UCSD-AML1 (cell line): ENCODE results near the gene EMSY.

ENCODE experiments used
- DNase-seq: peaks from one replicate; lab custom pipeline; 2025; ENCODE audit not compliant: unreplicated experiment; lab: John Stamatoyannopoulos, UW

The EMSY gene

DNA sequence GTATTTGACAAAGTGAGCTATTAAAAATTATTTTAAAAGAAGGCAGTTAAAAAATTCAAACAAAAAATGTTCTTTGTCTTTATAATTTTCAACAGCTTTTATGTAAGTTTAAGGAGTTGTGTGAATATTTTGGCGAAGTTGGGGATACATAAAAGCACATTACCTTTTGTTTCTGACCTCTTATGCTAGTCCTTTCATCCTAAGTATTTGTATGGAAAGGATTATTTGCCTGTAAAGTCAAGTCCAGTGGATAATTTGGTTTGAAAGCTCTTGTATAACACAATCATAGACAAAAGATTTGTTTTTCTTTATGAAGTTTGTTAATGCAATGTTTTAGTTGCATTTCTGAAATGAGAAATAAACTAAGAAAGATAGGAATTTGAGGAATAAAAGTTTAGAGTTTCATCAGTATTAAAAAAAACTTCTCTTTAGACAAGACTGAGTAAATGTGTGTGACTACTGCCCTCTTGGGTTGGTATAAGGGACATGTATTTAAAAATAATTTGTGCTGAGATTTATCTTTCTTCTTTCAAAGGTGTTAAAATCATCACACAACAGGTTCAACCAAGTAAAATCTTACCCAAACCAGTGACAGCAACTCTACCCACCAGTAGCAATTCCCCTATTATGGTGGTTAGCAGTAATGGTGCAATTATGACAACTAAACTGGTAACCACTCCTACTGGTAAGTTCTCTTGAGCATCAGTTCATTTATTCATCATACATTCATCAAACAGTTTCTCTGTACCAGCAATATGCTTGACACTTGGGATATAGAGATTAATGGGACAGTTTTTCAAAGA, 68.2 kb downstream of the EMSY start:
- no peak for DNase-seq

DNA sequence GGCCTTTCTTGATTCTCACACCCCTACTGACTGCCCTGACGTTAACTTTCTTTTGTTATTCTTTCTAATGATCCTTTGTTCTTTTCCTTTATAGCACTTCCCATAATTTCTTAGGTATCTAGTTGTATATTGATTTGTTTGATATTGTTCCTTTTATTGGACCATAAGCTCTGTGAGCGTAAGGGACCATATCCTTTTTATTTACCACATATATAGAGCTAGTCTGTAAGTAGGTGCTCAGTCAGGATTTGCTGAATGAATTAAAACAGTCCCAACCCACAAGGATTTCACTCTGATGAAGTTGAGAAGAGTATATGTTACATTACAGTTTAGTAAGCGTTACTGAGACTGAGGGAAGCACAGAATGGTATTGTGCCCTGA, 68.8 kb downstream of the EMSY start:
- no peak for DNase-seq

DNA sequence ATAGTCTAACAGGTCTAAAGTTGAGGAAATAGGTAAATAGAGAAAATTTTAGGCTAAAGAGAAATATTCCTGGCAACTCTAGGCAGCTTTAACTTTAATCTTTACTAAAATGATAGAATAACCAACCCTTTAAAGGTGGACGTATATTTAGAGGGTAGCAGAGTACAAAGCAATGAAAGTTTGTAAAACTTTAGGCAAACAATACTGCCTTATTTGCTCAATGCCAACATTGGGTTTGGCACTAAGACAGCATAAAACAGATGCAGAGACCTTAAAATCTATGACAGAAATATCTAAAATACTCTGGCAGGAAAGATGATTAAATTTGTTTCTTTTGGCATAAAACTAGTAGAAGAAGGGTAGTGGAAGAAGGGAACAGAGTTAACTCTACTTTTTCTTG, 70.7 kb downstream of the EMSY start:
- no peak for DNase-seq

DNA sequence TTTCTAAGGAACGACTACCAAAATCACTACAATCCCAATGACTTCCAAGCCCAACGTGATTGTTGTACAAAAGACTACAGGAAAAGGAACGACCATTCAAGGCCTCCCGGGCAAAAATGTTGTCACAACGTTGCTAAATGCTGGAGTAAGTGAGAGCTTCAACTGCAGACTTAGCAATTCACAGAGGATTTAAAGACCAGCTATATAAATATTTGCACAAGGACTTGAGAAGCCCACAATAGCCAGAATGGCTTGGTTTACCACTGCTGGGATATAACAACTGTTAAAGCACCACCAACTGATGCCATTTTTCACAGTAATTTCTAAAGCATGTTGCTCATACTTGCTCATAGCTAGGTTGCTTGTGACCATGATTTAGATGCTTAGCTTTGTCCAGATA, 78.3 kb downstream of the EMSY start:
- DNase-seq: no peak

DNA sequence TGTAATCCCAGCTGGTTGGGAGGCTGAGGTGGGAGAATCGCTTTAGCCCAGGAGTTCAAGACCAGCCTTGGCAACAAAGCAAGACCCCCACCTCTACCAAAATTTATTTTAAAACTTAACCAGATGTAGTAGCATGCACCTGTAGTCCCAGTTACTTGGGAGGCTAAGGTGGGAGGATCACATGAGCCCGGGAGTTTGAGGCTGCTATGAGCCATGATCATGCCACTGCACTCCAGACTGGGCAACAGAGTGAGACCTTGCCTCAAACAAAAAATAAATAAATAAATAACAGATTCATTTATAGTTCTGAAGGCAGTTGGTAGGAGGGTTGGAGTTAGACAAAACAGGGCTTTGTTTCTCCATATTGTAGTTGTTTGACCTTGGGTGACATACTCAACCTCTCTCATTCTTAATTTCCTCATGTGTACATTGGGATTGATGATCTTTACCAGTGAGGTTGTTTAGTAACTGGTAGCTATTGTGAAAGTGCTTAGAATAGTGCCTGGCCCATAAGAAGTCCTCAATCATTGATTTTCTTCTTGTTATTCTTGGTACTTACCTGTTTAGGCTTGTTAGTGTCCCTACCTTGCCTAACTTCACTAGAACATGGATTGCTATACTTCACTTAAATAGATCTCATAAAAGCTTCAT, 79.1 kb downstream of the EMSY start:
- DNase-seq: no peak

DNA sequence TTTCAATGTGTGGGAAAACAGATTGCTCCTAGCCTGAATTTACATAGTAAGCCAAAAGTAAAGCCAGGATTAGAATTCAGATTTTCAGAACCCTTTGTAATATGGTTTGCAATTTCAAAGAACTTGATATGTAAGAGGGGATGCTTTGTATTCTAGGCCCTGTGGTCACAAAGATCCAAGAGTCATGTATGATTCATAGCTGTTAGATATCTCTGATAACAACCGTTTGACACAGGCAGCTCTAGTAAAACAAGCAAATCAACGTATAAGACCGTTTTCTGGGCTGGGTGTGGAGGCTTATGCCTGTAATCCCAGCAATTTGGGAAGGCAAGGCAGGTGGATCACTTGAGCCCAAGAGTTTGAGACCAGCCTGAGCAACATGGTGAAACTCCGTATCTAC, 79.6 kb downstream of the EMSY start:
- DNase-seq: no peak

DNA sequence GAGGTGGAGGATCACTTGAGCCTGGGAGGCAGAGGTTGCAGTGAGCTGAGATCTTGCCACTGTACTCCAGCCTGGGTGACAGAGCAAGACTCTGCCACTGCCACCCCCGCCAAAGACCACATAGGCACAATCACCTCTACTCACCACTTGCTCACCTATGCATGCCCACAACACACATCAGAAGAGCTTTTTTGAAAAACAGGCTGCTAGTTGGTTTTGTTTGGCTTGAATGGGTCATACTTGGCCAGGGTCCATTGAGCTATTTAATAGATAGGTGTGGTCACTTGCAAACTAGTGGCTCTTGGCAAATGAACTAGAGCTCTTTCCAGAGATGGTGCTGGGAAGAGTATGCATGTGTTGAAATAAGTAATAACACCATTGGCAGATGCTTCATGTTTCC, 80.1 kb downstream of the EMSY start:
- DNase-seq: no peak

DNA sequence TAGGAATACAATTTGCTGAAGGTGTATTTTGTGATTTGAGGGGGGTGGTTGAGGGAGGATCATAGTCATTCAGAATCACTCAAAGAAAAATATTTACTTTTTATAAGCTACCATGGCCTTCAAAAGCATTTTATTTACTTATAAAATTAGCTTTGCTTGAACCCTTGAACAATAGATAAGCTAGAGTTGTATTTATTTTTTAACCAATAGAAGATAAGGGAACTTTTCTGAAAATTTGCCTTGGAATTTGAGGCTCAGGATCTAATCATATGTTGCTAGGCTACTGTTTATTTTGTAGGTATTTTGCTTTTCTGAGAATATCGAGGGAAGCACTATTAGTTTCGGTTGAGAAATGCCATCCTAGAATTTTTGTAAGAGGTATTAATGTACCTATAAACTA, 82.1 kb downstream of the EMSY start:
- DNase-seq: no peak

DNA sequence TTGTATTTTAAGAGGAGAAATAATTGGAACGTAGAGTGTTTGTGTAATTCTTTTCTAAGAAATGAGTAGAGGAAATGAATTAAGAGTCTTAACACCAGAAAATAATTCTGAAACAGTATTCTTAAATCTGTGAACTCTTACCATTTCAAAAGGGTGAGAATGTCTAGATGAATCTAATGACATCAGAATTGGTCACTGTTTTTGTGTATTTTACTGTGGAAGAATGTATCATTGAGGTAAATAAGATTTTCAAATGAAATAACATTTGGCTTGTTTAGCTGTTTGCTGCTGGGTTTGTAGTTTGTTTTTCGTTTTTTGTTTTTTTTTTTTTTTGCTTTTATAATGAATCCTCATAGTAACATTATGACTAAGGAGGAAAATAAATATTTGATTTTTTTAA, 97.6 kb downstream of the EMSY start:
- no peak for DNase-seq

DNA sequence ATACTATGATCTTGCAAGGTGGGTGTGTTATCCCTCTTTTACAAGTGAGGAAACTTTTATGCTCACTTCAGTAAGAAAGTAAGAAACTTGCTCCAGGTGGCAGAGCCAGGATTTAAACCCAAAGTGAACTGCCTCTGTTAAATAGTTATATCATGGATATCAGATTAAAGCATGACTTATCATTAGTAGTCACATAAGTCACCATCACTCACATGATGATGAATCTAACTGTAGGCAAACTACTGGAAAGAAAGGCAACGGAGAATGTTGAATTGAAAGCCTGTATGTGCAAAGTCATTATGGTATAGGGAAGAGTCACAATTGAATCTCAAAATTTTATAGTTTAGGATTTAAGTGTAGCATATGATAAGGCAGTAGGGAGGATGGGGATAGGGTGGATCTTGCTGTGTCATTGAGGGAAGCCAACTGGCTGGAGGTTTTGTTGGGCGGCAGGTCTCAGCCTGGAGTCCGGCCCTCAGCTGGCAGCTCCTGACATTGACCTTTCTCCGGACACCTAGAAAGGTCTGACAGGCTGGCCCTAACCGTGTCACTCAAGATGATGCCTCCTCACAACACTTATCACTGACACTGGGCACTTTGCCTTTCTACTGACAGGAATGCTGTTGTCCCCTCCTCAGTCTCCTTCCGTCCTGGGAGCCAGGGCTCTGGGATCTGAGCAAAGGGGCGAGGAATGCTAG, 98.3 kb downstream of the EMSY start:
- no peak for DNase-seq

DNA sequence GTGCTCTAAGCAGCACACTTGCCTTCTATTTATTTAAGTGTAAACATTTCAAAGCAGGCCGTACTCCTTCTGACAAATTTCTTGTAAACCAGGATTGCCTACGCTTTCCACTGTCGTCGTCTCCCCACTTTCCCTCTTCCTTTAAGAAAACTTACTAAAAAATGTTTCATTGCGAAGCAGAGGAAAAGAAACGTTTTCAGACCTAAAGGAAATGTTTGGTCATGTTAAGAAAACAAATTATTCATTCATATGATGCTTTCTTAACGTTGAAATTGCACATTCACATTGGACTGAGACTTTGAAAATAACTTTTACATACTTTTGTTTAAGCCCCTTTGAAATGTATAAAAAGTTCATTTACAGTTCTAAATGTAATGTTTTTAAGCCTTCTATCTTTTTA, 106.0 kb downstream of the EMSY start:
- DNase-seq: no peak

DNA sequence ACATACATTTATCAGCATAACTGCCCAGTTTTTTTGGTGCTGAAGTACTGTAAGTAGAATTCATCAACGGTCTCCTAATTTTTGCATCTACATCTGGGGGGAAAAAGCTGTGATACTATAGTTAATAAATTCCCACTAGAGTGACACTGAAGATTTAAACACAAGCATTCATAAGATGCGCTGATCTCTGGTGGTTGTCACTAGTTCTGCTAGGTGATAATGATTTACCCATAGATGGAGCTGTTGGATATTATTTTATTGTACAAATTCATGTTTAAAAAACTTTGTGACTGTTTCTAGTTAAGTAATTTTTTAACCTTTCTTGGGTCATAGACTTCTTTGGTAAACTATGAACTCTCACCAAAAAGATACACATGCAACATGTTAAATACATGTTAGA, 106.6 kb downstream of the EMSY start:
- DNase-seq: no peak

DNA sequence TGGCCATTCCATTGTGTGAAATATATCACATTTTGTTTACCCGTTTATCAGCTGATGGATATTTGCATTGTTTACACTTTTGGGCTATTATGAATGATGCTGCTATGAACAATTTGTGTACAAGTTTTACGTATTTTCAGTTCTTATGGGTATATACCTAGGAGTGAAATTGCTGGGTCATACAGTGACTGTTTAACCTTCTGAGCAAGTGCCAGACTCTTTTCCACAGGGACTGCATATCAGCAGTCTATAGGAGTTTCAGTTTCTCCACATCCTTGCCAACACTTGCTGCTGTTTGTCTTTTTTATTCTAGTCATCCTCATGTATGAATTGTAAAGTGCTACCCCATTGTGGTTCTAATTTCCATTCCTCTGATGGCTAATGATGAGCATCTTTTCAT, 108.2 kb downstream of the EMSY start:
- DNase-seq: no peak

DNA sequence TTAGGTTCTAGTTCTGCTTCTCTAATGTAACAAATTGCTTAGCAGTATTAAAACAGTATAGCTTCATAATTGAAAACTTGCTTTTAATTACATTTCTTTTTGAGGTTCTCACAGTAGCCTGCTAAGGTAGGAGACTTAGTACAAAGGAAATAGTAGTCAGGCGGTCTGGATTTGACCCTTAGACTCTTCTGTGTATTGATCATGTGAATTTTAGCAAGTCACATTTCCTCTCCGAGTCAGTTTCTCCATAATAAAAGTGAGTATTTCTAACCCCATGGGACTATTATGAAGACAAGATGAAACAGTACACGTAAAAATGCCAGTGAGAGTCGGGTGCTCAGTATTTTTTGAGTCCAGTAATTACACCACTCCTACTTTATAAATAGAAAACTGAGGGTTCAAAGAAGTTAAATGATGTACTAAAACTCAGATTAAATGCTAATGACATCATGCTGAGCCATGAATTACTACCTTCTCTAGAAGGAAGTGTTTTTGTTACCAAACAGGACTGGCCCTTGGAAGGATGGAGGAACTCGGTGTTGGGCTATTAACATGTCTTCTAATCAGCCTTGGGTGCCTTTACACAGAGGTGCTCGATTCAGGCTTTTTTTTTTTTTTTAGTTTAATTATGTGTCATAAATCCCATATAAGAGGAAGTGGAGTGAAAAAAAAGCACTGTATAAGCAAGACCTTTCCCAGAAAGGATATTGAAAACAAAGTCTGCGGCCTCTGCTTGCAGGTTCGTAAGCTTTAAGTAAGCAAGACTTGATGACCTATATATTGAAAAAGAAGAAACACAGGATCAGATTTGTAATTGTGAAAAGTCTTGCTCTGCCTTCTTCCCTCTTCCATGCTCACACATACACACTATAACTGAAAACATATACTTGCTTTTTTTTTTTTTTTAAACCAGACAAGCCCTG, 109.0 kb downstream of the EMSY start:
- no peak for DNase-seq

DNA sequence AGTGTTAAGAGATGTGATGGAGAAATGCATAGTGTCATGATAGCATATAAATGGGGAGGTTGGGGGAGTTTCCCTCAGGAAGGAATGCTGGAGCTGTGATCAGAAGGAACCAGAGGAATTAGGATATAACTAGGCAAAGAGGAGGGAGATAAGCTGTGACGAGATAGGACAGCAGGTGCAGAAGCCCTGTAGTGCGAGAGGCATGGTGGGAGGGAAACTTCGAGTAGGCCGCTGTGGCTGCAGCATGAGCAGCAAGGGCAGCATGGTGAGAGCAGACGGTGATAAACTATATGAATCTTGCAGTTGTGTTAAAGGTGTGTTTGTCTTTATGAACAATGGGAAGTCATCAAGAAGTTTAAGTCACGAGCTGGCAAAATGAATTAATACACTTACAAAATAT, 109.9 kb downstream of the EMSY start:
- DNase-seq: no peak

DNA sequence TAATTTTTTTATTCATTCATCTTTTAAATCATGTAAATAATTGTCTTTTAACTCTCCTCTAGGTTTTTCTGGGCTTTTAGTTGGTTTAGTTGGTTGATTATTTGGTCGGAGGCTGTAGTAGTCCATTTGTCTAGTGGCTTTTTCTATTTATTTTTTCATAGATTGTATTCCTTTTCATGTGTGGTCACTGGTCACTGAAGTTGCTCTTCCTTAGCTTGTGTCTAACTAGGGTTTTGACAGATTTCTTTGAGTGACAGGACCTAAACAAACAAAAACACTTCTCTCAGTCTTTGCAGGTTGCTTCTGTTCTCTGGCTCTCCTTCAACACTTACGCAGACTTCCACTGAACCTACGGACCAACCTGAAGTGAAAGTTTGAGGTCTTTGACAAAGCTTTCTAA, 112.6 kb downstream of the EMSY start:
- DNase-seq: no peak

DNA sequence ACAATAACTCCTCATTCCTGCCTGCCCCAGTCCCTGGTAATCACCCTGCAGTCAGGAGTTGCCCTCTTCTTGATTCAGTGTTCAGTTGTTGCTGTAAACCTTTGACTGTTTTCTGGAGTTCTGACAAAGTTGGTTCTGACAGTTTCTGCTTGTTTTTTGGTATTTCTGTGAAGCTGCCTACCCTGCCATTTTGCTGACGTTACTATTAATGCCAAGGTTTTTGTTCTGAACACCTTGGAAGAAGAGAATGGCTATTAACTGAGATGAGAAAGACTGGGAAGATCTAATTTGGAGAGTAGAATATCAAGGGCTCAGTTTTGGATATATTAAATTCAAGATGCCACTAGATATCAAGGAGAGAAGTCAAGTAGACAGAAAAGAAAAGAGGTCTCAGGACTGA, 113.7 kb downstream of the EMSY start:
- no peak for DNase-seq

DNA sequence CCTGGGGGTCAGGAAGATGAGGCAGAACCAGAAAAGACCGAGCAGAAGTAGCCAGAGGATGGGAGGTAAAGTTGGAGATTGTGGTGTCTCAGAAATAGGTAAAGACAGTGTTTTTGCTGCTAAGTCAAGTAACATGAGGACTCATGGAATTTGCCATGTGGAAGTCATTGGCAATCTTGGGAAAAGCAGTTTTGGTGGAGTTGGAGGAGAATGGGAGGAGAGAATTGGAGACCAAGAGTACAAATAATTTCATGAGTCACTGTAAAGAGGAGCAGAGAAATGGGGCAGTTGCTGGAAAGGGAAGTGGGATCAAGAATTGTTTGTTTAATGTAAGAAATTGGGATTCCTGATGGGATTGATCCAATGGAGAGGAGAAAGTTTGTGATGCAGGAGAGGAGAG, 114.1 kb downstream of the EMSY start:
- no peak for DNase-seq

DNA sequence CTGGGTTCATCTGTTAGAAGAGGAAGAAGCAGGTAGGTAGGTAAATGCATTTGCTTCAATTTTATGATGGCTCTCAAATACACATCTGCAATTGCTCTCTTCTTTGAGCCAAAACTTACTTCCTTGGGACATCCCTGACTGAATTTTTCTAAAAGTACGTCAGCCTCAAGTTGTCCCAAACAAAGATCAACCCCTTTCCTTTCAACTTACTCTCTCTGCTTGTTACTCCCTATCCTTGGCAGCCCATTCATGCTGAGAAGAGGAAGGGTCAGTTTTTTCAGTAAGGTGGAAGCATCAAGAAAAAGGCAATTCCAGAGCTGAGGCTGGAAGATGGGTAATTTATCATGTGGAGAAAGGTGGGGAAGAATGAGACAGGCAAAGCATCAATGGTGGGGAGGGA, 114.5 kb downstream of the EMSY start:
- no peak for DNase-seq

DNA sequence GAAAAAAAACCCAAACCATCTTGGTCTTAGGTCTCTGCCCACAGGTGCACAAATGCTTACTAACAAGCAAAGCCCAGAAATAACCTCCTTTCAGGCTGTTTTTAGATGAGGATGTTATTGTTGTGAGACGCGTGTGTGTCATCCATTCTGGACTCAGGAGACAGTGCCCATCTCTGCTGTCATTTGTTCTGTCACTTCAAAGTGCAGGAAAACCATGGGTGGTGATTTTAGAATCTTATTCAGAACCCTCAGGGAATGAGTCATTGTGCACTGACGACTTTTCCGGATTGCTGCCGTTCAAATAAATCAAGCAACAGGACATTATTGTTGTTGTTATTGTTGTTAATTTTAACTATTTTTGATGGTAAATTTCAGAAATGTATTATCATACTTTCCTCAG, 115.4 kb downstream of the EMSY start:
- DNase-seq: no peak

DNA sequence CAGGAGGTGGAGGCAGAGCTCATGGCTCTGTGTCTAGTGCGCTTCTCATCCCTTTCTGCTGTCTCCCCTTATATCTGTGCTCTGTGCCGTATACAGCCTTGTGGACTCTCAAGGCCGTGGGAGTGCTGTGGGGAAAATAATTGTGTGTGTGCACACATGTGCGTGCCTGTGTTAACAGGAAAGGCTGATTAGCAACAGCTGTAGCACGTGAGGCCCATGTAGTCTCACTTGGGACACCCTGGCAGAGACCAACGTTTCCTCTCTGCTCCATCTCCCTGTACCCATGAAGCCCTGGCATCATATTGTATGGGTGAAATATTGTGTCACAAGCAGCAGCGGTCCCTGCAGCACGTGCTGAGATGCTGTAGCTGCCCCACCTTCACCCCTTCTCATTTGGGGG, 116.4 kb downstream of the EMSY start:
- DNase-seq: no peak
